KMS-11 (cell line): ENCODE measurements around the gene ELF1.

Source experiments
- H2AFZ ChIP-seq: fragments of 200-600 bp; sonication (generic); 2 replicates; pipeline ENCODE4 v1.6.1; 2016; ENCODE audit warnings: antibody characterized with exemption, mixed run types, low read depth
- H3K27ac ChIP-seq: fragments of 200-600 bp; sonication (generic); 2 replicates; pipeline ENCODE4 v1.6.1; 2016; ENCODE audit warnings: mild to moderate bottlenecking, mixed run types
- H3K27me3 ChIP-seq: fragments of 200-600 bp; sonication (generic); 2 replicates; pipeline ENCODE4 v1.6.1; 2017; ENCODE audit warnings: mild to moderate bottlenecking, low read depth, mixed run types, moderate library complexity; ENCODE audit not compliant: insufficient read depth
- H3K36me3 ChIP-seq: fragments of 200-600 bp; sonication (generic); 2 replicates; pipeline ENCODE4 v1.6.1; 2017; ENCODE audit warnings: mild to moderate bottlenecking, mixed run types; ENCODE audit not compliant: insufficient read depth
- H3K4me1 ChIP-seq: fragments of 200-600 bp; sonication (generic); 2 replicates; pipeline ENCODE4 v1.6.1; 2016; ENCODE audit warnings: mild to moderate bottlenecking, low read depth, mixed run types; ENCODE audit not compliant: poor library complexity, severe bottlenecking
- H3K4me2 ChIP-seq: fragments of 200-600 bp; sonication (generic); 2 replicates; pipeline ENCODE4 v1.7.0; 2016; ENCODE audit warnings: mild to moderate bottlenecking, mixed run types
- H3K4me3 ChIP-seq: fragments of 200-600 bp; sonication (generic); IDR thresholded peaks from 2 replicates; pipeline ENCODE4 v1.6.1; 2017; ENCODE audit warnings: low read depth, low read length, mixed read lengths; ENCODE audit not compliant: insufficient read depth
- H3K79me2 ChIP-seq: fragments of 200-600 bp; sonication (generic); 2 replicates; pipeline ENCODE4 v1.6.1; 2016; ENCODE audit warnings: low read depth, mixed run types; ENCODE audit not compliant: insufficient read depth
- H3K9ac ChIP-seq: fragments of 200-600 bp; sonication (generic); 2 replicates; pipeline ENCODE4 v1.6.1; 2016; ENCODE audit warnings: mild to moderate bottlenecking, mixed run types
- H4K20me1 ChIP-seq: fragments of 200-600 bp; sonication (generic); 2 replicates; pipeline ENCODE4 v1.6.1; 2016; ENCODE audit warnings: mild to moderate bottlenecking, mixed run types; ENCODE audit not compliant: insufficient read depth
- TF ChIP-seq, protein P1 (sequence below): fragments of 200-600 bp; sonication (generic); conservative IDR thresholded peaks from 2 replicates; pipeline ENCODE4 v1.6.1; 2017; ENCODE audit warnings: low read depth, mild to moderate bottlenecking, antibody characterized with exemption, low read length, moderate library complexity, mixed read lengths

The ELF1 gene

DNA sequence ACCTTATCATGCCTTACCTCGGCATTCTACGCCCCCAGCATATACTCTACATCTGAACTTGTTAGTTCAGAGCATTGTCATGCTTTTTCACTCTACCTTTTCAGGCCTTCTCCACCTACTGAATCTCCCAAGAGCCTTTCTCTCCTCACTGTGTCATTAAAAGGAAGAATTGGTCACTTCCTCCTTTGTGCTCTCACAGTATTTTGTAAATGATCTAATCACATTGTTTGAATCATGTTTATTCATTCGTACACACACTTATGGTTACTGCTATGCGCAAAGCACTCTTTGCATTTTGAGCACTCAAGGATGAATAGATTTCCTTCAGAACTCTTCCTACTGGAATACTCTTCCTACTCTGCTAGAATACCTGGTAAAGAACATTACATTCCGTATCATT, 15.8 kb upstream of the ELF1 start:
- Histone ChIP-seq H3K4me3 (no peak overlapping the region), H3K4me2 (no peak overlapping the region), H2AFZ (no peak overlapping the region), H3K79me2 (peaks cover 20% of the 10 kb centered on the region; the same call in 1 of the 2 replicates), H3K27me3 (no peaks in the 10 kb centered on the region), H3K4me1 (peaks cover 6% of the 10 kb centered on the region), H4K20me1 (no peaks in the 10 kb centered on the region), H3K27ac (no peak overlapping the region), H3K9ac (no peak overlapping the region), H3K36me3 (no peaks in the 10 kb centered on the region)
- TF ChIP-seq, protein P1, sequence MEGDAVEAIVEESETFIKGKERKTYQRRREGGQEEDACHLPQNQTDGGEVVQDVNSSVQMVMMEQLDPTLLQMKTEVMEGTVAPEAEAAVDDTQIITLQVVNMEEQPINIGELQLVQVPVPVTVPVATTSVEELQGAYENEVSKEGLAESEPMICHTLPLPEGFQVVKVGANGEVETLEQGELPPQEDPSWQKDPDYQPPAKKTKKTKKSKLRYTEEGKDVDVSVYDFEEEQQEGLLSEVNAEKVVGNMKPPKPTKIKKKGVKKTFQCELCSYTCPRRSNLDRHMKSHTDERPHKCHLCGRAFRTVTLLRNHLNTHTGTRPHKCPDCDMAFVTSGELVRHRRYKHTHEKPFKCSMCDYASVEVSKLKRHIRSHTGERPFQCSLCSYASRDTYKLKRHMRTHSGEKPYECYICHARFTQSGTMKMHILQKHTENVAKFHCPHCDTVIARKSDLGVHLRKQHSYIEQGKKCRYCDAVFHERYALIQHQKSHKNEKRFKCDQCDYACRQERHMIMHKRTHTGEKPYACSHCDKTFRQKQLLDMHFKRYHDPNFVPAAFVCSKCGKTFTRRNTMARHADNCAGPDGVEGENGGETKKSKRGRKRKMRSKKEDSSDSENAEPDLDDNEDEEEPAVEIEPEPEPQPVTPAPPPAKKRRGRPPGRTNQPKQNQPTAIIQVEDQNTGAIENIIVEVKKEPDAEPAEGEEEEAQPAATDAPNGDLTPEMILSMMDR = no peak

DNA sequence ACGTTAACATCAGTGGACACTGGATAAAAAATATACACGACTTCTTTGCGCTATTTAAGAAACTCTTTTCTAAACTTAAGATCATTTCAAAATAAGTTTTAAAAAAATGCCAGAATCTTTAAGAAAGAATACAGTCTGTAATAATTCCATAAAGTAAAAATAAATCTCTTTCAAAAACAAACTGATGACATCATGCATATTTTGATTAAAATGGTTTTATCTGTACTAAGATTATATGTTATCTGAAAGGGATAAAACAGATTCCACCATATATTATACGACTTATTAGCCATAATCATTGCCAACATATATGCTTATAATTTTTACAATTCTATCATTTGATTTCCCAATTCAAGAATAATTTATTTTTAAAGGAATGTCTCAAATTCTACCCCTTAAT, 15.3 kb upstream of the ELF1 start:
- Histone ChIP-seq H3K79me2 (peaks cover 20% of the 10 kb centered on the region; the same call in 1 of the 2 replicates), H3K27me3 (no peaks in the 10 kb centered on the region)
- TF ChIP-seq, protein P1 = no peak

DNA sequence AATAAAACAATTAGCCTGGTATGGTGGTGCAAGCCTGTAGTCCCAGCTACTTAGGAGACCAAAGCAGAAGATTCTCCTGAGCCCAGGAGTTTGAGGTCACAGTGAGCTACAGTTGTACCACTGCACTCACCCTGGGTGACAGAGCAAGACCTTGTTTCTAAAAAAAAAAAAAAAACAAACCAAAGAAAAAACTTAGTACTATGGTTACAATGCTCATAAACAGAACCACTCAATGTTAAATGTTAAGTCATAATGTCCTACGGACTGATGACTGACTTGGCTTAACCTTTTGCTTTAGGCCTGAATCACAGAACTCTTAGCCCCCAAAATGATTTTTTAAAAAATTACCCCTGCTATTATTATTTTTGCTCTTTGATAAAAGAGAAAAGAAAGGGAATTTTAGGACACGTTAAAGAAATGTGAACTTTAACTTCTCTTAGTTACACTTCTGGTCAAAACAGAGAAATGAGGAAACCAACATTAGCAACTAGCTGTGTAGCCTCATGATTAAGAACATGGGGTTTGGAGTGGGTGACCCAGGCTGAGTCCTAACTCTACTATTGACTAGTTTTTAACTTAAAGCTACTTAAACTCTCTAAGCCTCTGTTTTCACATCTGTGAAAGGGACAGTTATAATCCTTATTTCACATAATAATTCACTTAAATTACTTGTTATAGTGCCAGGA, 13.7 kb upstream of the ELF1 start:
- no peaks in the 10 kb centered on the region for H3K27me3 ChIP-seq
- no peaks in the 10 kb centered on the region for H3K36me3 ChIP-seq
- H3K27ac ChIP-seq = no peak overlapping the region
- H3K9ac ChIP-seq = no peak overlapping the region
- peaks cover 12% of the 10 kb centered on the region; the same call in 1 of the 2 replicates for H3K79me2 ChIP-seq
- H3K4me1 ChIP-seq = peaks cover 6% of the 10 kb centered on the region
- H3K4me3 ChIP-seq = no peak overlapping the region
- no peaks in the 10 kb centered on the region for H4K20me1 ChIP-seq
- no peak overlapping the region for H2AFZ ChIP-seq
- no peak overlapping the region for H3K4me2 ChIP-seq
- TF ChIP-seq, protein P1 = no peak

More for the DNA sequence above, 15.3 kb upstream of the ELF1 start:
- no peak overlapping the region for H3K27ac ChIP-seq
- H3K4me2 ChIP-seq = no peak overlapping the region
- H4K20me1 ChIP-seq = no peaks in the 10 kb centered on the region
- no peak overlapping the region for H2AFZ ChIP-seq
- no peak overlapping the region for H3K9ac ChIP-seq
- peaks cover 6% of the 10 kb centered on the region for H3K4me1 ChIP-seq
- H3K36me3 ChIP-seq = no peaks in the 10 kb centered on the region
- H3K4me3 ChIP-seq = no peak overlapping the region

DNA sequence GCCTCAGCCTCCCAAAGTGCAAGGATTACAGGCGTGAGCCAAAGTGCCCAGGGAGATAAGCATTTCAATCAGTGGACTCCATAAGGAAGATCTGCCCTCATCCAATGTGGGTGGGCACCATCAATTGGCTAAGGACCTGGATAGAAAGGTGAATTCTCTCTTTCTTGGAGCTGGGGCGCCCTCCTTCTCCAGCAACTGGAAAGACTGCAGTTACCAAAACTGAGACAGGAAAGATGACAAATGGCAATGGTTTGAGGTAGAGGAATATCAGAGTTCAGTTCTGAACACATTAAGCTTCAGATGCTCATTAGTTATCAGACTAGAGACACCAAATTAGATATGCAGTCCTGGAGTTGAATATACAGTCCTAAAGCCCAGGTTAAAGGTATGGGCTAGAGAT, 10.5 kb upstream of the ELF1 start:
- Histone ChIP-seq H3K4me3 (no peak overlapping the region), H4K20me1 (no peaks in the 10 kb centered on the region), H3K9ac (no peak overlapping the region), H3K79me2 (peaks cover 10% of the 10 kb centered on the region; the same call in 1 of the 2 replicates), H3K27me3 (no peaks in the 10 kb centered on the region), H3K4me2 (no peak overlapping the region), H3K36me3 (no peaks in the 10 kb centered on the region), H3K27ac (no peak overlapping the region), H3K4me1 (peaks cover 6% of the 10 kb centered on the region), H2AFZ (no peak overlapping the region)
- TF ChIP-seq, protein P1 = no peak
